HG02759 (cell line): Measurements from ENCODE around the gene NOP10.
"Not testable (repeated sequence)": the region's sequence is repeated elsewhere in the genome, so short reads cannot be mapped to it uniquely, and the experiment has no call there.

Experiments
- ATAC-seq: cut with Tn5 transposase; IDR thresholded peaks from one replicate; pipeline ENCODE4 v1.9.1; 2021; ENCODE audit warnings: mild to moderate bottlenecking, moderate library complexity; ENCODE audit not compliant: unreplicated experiment

The NOP10 gene

DNA sequence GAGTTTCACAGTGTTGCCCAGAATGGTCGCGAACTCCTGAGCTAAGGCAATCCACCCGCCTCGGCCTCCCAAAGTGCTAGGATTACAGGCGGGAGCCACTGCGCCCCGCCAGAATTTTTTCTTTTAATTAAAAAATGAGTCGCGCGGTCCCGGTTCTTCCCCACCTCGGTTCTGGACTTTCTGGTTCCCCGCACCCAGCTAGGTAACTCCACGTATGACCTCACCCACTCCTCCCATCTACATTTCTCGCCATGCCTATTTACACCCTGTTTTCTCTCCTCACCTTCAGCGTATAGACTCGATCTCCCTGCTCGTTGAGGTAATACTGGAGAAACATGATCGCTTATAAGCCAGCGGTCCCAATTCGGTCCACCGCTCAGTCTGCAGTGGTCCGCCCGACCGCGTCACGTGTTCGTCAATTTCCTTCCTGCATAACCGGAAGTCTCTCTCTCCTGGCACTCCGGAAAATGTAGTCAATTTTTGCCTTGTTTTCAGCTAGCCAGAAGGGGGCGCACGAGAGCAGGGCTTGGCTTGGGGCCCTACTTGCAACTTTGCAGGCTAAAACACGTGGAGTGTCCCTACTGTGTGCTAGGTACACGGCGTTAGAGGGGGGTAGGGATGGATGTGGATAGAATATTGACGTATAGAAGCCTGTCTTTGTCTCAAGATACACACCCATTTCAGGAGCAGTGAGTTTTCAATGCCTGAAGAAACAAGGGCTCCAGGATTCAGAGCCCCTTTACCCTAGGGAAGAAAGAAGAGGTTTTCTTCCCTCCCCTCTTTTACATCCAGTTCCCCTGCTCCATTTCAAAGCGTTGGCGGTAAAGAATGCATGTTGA lies at the start of gene NOP10, which contains the start of gene NUTM1:
NOP10 (minus strand) TSS at position 400 of the 839 bp plus-strand sequence; CDS start at position 337, 63 bp downstream.
NUTM1 (plus strand) TSS at position 579 of the 839 bp plus-strand sequence. CDS start 382 bp downstream, outside the sequence.
- peak; percentile 92 for ATAC-seq

DNA sequence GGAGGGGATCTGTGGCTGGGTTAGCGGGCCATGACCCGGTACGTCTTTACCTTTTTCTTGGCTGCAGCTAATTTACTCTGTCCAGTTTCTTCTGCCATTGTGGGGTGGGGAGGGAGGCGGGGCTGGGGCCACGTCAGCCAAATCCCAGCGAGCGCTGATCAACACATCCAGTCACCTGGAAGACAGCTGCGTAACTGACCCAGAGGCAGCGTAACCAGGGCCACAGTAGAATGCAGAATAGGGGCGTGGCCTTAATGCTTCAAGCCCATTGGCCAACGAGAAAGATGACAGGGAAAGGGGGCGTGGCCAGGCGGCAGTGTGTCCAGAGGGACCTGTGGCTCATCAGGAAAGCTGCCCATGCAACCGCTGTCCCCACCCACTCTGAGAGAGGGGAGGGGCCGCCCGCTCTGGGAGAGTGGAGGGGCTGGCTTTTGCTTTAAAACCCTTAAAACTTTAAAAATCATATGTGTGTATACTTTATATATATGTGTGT lies 46.7 kb upstream of the NOP10 start:
- not testable (repeated sequence) for ATAC-seq

DNA sequence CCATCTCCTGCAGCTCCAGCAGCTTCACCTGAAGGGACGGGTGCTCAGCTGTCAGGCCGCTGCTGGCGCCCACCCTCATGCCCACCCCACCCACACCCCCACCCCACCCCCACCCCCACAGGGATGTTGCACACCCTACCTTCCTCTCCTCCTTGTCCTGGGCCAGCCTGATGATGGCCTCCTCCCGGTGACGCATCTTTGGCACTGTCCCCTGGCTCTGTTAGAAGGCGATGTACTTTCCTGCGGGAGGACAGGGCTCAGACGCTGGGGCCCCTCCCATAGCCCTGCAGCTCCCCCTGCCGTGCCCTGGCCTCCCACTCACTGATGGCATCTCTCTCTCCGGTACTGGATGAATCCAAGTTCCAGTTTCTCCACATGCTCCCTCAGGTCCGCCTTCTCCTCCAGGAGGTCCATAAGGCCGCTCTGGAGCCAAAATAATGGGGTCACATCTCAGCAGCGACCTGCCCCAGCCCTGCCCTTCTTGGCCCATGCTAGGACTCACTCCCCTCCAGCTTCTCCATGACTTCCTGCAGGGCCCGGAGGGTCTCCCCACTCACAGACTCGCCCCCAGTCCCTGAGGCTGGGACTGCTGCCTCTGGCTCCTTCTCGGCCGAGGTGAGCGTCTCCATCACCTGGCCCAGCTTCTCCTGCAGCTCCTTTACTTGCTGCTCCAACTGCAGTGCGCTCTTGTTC lies 39.0 kb upstream of the NOP10 start:
- not testable (repeated sequence) for ATAC-seq

DNA sequence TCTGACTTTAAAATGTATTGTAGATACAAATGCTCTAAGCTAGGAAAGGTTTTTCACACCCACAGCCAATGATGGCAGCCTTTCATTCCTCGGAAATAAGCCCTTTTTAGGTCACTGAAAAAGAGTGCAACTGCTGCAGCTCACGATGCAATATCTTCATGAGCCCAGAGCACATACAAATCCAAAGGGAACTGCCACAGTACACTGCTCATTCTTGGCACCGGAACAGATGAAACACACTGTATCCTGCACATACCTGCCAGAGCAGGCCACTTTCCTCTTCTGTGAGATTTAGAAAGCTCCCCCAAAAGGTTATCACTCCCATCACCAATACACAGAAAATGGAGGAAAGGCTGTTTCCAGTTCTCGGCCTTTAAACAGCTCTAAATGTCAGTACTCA lies 37.6 kb upstream of the NOP10 start:
- not testable (repeated sequence) for ATAC-seq

DNA sequence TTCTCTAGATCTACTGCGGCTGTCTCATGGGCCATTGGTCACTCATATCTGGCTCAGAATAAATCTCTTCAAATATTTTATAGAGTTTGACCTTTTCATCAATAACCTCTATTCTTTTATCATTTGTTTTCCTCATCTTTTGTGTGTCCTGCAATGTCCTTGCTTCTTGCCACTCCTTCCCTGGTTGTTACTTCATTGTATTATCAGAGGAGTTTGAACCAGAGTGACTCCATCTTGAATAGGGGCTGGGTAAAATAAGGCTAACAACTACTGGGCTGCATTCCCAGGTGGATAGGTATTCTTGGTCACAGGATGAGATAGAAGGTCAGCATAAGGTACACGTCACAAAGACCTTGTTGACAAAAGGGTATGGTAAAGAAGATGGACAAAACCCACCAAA lies 33.9 kb upstream of the NOP10 start:
- ATAC-seq = no peak

DNA sequence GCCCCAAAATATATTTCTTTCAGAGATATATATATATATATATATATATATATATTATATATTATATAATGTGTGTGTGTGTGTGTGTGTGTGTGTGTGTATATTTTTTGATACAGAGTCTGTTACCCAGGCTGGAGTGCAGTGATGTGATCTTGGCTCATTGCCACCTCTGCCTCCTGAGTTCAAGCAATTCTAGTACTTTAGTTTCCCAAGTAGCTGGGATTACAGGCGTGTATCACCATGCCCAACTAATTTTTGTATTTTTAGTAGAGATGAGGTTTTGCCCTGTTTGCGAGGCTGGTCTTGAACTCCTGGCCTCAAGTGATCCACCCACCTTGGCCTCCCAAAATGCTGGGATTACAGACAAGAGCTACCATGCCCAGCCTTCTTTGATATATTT lies 32.6 kb upstream of the NOP10 start:
- ATAC-seq = not testable (repeated sequence)

DNA sequence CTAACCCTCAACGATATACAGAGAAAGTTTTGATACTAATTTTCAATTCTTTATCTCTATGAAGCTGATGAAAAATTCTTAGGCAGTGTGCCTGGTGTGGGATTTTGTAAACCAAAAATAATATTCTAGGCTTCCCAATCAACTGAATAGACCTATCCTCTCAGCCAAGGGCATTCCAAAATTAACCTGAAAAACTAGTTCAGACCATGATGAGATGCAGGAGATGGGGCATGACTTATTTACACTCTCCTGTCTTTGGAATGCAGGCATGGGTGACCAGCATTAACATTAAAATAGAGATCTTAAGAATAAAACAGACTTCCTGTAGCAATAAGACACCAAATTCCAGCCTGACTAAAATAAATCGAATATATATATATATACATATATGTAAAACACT lies 31.9 kb upstream of the NOP10 start:
- ATAC-seq = no peak

DNA sequence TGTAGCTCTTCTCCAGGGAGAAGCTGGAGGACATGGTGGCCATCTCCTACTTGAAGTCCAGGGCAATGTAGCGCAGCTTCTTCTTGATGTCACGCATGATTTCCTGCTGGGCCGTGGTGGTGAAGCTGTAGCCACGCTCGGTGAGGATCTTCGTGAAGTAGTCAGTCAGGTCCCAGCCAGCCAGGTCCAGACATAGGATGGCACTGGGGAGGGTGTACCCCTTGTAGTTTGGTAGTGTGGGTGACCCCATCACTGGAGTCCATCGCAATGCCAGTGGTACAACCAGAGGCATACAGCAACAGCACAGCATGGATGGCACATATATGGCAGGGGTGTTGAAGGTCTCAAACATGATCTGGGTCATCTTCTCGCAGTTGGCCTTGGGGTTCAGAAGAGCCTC lies 31.0 kb upstream of the NOP10 start:
- no peak for ATAC-seq

DNA sequence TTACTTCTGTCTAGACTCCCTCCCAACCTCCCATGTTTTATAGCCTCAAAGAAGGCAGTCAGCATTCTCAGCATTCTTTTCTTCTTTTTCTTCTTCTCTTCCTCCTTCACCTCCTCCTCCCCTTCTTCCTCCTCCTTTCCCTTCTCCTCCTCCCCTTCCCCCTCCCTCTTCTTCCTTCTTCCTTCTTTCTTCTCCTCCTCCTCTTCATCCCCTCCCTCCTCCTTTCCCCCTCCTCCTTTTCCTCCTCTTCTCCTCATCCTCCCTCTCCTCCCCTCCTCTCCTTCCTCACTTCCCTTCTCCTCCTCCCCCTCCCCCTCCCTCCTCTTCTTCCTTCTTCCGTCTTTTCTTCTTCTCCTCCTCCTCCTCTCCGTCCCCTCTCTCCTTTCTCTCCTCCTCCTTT lies 27.7 kb upstream of the NOP10 start:
- ATAC-seq = no peak

DNA sequence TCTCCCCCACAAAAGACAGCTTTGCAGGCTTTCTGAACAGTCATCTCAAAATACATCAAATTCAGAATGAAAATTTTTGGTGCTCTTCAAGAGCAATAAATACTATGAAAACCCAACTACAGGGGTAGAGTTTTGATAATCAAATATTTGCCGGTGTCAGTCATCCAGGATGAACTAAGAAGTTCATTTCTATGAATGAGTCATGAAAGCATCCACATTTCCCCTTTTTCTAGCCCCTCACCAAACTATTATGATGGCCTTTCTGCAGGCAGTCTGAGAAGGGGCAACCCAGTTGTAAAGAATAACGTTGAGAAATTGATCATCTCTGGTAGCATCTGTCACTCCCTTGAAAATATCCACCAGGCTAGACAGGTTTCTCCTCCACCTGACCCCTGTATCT lies 27.2 kb upstream of the NOP10 start:
- no peak for ATAC-seq

DNA sequence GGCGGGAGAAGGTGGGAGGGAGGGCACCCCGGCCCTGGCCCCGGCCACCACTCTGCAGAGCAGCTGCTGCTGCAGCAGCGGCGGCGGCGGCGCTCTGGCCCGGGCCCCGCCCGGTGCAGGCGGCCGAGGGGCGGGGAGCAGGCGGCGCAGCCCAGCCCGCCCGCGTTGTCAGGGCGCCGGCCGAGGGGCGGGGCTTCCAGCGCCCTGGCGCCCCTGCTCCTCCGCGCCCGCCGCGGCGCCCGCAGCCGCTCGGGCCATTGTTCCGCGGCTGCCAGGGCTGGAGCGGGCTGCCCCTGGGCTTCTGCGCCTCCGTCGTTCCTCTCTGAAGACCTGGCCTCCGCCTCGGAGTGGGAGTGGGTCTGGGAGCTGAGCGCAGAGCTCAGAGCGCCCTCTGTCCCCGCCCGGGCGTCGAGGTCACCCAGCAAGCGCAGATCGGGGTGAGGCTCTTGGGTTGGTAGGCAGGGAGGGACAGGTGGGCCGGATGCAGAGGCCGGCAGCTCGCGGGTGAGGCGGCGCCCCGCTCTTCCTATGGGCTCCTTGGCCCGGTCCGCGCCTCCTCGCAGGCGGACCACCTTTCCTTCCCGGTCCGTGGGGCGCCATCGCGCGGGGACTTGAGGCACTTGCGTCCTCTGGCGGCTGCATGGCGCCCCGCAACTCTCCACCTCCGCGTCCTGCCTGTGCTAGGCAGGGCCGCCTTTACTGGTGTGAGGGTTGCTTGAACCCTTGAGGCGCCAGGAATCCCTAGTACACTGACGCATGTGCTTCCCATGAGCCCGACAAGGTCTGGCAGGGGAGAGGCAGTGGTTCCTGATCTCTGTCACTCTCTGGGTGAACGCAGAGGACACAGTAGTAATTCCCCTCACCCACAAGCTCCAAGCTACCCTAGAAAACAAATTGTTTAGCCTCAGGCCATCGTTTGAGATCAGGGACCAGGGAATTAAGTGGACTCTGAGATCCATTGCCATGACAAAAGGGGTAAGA lies 24.5 kb upstream of the NOP10 start, which contains the start of gene LPCAT4:
LPCAT4 (minus strand) TSS at position 96 of the 981 bp plus-strand sequence. CDS start 96 bp downstream, outside the sequence.
- peak; percentile 82 for ATAC-seq

DNA sequence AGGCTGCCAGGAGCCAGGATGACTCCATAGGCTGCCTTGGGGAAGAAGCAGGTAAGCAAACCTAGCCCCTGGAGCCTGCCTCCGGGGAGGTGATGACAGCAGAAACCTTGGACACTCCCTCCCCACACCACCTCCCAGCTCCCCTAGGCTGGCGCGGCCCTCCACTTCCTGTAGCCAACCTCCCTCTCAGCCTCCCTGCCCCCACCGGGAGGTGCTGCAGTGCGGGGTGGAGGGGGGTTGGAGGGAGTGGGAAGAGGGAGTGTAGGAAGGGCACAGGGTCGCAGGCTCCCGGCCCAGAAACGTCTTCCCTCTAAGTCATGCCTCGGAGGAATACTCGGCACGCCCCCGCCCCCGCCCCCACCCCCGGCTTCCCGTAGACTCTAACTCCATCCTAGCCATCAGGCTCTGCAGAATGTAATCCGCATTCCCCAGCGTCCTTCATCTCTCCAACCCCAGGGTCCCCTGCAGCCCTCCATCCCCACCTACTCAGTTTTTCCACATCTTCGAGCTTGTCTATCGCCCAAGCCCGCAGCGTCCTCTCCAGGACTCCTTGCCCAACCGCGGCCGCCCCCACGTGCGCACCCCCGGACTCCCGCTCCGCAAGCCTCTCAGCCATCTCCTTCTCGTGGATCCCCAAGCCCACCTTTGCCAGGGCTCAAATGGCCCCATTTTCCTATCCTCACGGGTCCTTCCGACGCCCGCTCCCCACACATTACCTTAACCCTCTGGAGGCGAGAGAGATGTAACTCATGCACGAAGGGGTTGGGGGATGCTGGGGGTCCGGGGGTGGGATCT lies 23.5 kb upstream of the NOP10 start:
- peak; percentile 14 for ATAC-seq

DNA sequence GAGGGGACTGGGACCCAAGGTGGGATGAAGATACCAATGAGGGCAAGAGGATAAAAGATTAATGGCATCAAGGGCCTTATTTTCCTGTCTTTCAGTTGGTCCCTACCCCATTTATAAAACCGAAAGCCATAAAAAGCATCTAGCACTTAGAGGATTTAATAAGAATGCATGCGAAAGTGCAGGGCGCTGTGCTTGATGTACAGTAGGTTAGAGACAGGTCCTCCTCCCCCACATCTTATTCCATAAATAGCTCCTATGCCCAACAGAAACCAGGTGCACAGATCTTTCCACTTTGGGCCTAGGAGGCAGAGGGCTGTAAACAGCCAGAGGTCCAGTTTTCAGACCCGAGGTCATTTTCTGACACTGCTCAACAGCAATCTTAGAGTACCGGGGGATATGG lies 22.9 kb upstream of the NOP10 start:
- ATAC-seq = no peak

DNA sequence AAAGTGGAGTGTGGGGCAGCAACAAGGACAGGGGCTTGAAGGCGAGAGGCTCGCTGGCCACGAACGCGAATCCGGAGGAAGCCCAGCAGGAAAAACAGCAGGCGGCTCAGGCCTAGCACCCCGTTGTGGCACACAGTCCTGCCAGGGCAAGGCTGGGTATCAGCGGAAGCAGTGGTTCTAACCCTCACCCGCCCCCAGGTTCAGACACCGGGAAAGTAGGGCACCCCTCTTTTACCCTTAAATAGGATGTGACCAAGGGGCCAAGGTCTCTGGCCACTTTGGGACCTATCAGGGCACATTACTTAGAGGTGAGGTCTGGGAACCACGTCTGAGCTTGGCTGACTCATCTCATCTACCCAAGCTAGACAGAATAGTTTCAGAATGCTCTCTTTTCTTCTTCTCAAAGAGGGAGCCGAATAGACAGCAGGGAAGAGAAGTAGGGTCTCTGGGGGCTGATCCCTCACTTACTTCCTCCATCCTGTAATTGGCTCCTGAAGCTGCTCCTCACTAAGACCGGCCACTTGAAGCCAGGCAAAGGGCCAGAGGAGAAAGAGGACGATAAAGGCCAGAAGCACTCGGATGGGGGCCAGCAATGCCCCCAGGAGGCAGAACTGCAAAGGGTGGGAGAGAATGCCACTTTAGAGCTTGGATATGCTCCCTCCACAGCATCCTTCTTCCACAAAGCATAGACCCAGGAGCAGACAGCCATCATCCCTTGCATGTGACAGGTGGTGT lies 22.3 kb upstream of the NOP10 start:
- ATAC-seq = no peak

DNA sequence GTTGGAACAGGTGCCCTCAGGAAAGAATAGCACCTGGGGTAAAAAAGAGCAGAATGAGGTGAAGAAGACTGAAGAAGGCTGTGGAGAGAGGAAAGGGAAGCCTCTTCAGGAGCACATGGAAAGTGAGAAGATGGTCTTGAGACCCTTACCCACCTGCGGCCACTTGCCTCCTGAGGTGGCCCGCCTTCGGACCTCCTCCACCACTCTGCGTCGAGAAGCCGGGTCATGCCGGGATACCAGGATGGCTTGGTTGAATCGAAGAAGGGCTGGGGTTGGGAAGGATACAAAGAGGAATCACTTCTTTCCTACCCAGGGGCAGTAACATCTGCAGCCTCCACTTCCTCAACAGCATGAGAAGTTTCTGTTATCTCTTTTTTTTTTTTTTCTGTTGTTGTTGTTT lies 21.1 kb upstream of the NOP10 start:
- ATAC-seq = no peak

DNA sequence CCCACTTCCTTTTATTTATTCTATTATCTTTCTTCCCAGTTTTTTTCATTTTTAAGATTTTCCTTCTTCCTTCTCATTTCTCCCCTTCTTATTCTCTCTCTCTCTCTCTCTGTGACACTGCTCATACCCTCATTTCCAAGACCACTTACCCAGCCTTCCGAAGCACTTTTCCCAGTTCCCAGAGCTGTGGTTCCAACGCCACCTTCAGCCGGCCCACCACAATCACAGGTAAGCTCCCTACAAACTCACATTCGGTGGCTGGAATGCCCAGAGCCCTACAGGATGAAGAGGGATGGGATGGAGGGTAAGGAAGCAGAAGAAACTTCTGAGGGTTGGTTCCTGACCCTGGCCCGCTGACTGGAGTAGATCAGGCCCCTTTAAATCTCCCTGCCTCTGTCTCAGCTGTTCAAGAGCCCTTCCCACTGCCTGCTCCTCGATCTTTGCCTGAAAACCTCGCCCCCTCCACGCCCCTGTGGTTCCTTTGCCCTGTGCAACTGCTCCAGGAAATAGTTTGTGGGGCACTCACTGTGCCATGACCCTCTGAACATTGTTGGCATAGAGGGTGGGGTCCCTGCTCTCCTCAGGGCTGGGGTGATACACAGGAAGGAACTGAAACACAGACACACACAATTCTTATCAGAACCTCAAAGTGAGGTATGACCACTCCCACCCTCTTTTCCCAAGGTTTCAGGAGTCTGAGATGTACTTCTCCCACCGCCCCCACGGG lies 19.3 kb upstream of the NOP10 start:
- no peak for ATAC-seq

DNA sequence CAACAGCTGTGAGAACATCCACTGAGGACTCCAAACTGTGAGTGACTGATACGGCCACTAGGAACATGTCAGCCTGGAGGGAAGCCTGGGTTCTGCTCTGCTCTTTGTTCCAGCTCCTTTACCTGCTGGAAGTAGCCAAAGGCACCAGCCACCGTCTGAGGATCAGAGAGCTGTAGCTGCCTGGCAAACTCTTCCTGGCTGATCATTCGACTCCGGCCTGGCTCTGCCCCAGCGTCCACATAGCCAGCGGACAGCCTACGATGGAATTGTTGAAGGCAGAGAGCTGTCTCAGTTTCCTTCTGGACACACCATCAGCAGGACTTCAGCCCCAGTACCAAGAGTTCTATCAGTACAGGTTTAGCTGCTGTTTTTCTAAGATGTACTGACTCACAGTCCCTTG lies 18.3 kb upstream of the NOP10 start:
- ATAC-seq = no peak

DNA sequence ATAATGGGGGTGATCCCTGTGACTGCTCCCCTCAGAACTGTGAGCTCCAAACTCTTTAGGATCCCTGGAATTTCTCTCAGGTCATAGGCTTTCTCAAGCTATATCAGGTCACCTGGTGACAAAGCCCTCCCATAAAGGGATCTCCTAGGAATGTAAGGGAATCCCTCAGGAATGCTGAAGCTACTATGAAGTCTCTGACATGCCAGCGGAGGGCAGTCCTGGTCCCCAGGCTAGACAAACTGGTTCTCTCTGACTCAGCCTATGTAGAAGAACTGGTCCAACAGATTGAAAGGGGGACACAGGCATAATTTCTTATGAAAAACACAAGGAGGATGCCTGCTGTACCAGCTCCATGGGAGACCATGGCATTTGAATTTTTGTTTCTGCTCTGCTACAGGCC lies 17.4 kb upstream of the NOP10 start:
- ATAC-seq = no peak
